NAMALWA (cell line): ENCODE measurements around the gene PEPD.

Source experiments
- DNase-seq: peaks from one replicate; pipeline ENCODE4 v3.0.0-alpha.2; 2015; ENCODE audit warnings: low spot score

The PEPD gene

DNA sequence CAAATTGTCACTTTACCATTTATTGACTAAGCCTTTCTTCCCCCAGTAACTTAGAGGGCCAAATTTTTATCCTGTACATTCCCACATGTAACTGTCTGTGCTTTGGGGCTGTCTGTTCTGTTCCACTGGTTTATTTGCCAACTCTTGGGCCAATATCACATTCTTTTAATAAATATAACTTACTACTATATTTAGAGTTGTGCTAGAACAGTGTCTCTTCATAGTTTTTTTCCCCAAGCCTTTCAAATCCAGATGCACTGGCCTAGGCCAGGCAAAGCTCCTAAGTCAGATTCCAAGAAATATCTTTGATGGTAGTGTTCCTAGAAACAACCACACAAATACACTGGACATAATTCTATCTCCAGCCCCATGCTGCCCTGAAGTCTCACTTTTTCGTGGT lies 164.0 kb downstream of the PEPD start:
- DNase-seq: no peak

DNA sequence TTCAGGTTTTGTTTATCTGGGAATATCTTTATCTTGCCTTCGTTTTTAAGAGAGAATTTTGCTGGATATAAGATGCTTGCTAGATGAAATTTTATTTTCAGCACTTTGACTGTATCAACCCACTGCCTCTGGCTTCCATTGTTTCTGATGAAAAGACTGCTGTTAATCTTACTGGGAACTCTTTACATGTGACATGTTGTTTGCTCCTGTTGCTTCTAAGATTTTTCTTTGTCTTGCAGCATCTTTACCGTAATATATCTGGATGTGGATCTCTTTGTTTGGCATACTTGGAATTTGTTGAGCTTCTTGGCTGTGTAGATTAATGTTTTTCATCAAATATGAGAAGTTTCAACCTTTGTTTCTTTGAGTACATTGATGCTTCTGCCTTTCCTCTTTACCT lies 166.1 kb downstream of the PEPD start:
- DNase-seq: no peak

DNA sequence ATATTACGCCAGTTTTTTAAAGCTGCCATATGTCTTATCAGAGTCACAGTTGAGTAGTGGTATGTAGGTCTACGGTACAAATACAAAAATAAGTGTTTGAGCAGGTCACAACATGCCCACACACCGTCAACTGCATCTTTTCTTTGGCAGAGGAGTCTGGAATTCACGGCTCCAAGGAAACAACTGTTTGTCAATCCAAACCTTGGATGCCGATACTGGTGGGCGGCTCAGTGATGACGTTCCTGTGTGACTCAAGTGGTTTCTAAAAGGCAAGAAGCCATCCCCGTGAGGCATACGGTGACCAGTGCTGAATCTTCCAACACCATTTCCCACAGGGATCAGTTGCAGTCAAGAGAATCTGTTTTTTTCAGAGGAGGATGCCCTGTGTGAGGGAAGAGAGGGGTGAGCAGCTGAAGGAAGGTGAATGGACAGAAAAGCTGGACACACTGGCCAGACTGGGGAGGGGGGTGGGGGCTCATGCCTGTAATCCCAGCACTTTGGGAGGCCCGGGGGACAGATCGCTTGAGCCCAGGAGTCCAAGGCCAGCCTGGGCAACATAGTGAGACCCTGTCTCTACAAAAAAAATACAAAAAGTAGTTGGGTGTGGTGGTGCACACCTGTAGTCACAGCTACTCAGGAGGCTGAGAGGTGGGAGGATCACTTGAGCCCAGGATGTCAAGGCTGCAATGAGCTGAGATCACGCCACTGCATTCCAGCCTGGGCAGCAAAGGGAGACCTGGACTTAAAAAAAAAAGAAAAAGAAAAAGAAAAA lies 170.9 kb downstream of the PEPD start:
- no peak for DNase-seq

DNA sequence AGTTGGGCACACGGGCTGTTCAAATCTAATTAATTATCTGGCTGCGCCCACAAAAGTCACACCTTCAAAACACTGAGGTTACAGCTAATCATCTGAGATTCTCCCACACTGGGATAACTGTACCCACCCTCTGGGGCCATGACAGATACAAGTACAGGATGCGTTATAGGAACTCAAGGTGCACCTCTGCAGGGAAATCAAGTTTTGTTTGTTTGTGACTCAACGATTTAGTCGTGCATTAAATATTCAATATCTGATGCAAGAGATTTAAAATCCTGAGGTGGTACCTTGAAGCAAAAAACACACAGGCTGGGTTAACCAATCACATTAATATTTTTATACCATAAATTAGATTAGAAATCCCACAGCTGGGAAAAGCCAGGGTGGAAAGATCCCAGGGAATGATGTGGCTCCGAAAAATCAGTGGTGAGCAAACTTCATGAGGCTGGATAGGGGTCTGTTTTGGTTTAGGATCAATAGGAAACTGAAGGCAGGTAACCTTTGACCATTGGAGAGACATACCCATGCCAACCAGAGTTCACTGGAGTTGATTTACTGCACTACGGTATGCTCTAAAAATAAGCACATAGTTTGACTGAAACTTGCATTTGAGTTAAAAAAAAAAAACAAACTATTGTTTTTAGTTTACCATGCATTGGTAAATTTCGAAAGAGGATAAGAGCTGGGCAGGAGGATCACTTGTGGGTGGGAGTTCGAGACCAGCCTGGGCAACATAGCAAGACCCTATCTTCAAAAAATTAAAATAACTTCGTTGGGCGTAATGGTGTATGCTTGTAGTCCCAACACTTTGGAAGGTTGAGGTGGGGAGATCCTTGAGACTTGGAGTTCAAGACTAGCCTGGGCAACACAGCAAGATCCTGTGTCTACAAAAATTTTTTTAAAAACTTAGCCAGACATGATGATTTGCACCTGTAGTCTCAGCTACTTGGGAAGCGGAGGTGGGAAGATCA lies 172.0 kb downstream of the PEPD start:
- no peak for DNase-seq

DNA sequence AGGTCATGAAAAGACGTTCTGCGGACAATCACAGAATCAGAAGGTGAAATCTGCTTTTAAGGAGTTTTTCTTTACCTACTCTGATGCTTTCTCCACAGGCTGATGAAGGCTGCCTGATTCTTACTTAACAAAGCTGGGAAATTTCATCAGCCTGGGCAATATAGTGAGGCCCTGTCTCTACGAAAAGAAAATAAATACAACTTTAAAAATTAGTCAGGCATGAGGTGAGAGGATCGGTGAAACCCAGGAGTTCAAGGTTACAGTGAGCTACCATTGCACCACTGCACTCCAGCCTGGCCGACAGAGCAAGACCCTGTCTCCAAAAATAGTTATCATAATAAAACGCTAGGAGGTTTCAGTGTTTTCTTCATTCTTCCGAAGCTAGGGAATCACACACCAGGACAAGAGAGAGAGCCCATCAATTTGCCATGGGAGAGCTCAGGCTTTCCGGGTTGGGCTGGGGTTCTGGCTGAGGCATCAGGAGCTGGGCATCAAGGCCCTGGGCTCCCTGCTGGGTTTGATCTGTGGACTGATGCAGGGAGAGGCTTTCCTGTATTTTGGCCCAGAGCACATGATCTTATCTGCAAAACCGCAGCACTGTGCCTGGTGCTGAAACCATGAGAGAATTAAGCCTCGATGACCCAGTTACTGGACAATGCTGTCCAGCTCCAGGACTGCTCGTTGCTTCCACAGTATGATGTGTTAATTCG lies 173.1 kb downstream of the PEPD start:
- no peak for DNase-seq

DNA sequence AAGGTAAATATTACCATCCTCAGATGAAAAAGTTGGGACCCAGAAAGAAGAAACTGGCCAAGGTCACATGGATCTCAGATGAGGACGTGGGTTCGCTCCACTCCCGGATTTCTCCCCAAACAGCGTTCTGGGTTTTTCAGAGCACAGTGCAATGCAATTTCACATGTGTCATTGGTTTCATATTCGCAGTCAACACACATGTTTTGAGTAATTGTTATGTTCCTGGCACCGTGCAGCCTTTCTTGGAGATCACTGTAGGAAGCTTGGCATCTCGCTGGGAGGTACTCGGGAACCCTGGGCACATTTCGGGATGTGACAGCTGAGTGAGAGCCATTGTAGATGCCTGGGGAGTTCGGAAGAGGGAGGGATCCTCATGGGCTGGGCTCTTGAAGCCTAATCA lies 174.3 kb downstream of the PEPD start:
- DNase-seq: no peak

DNA sequence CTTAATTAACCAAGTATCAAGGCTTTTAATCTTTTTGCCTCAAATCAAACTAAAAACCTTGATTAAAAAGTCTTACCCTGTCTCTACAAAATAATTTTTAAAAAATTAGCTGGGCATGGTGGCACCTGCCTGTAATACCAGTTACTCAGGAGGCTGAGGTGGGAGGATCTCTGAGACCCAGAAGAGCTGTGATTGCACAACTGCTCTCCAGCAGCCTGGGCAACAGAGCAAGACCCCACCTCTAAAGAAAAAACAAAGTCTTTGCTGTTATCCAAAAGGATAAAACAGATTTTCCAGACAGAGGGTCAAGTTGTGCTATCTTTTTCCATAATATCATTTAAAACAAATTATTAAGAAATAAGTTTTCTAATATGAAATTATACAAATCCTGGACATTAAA lies 174.9 kb downstream of the PEPD start:
- no peak for DNase-seq

DNA sequence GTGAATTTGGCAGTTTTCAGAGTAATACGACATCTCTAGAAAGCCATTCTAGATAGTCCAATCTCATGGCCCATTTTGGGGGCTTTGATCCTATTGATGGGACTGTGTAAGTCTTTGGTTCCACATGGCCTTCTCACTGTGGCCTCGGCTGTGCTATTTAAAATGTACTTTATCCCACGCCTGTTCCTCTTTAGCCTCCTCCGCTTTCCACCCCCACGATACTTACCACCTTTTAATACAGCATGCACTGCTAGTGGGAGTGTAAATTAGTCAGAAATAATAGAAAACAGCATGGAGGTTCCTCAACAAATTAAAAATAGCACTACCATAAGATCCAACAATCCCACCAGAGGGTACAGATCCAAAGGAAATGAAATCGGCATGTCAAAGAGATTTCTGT lies 176.4 kb downstream of the PEPD start:
- no peak for DNase-seq

DNA sequence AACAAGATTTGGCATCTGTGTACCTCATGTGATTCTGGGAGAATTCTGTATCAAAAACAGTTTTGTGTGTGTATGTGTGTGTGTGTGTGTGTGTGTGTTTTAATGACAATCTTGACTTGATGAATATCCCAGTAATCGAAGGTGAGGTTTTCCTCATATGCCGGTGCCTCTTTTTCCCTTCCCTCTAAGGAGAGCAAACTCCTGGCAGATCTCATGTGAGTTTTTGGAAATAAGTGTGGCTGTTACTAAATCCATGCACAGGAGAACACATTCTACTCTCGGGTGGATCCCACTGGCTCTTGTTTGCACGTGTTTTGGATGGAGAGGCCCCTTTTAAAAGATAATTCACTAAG lies 177.0 kb downstream of the PEPD start:
- no peak for DNase-seq

DNA sequence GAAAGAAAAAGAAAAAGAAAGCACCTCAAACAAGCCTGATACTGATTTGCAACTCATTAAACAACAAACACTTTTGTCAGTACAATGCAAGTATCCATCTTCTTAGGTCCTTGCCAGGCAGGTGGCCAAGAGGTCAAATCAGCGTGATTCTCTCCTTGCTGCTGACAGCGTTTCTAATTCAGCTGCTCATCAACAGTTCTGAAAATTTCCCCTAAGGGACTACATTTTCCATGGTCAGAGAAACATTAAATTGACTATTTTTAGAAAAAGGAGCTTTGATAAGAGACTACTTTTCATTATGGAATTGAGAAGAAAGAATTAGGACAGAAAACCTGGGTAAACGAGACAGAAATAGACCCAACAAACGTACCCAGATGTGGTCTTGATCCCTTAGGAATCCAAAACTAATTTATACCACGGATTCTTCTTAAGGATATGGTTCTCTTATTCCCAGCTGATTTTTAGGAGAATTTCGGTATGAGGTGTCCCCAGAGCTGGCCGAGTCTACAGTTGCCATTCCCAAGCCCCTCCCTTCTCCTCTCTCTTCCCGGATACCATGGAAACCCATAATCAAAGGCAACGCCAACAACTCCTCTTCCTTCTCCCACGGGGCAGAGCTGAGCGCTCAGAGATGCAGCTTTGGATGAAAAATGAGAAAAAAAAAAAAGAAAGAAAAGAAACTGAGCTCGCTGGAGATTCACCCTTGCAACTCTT lies 177.6 kb downstream of the PEPD start:
- DNase-seq: no peak

DNA sequence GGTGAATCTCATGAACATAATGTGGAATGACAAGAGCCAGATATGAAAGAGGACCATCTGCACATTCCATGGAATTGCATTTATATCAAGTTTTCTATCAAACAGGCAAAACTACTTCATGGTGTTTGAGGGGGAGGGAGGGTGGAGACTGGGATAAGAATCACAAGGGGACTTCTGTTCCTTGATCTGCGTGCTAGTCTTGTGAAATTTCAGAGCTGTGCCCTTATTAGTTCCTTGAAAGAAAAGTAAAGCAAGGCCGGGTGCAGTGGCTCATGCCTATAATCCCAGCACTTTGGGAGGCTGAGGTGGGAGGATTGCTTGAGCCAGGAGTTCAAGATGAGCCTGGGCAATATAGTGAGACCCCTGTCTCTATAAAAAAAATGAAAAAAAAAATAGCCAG lies 178.3 kb downstream of the PEPD start:
- DNase-seq: no peak

DNA sequence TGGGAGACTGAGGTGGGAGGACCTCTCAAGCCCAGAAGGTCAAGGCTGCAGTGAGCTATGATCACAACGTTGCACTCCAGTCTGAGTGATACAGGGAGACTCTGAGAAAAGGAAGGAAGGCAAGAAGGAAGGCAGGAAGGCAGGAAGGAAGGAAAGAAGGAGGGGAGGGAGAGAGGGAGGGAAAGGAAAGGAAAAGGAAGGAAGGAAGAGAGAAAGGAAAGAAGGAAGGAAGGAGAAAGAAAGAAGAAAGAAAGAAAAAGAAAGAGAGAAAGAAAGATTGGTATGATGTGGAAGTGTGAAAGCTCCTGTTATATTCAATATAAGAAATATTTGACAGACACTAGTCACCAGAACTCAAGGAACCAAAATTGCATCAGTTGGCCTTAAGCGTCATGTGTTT lies 180.6 kb downstream of the PEPD start:
- DNase-seq: no peak

DNA sequence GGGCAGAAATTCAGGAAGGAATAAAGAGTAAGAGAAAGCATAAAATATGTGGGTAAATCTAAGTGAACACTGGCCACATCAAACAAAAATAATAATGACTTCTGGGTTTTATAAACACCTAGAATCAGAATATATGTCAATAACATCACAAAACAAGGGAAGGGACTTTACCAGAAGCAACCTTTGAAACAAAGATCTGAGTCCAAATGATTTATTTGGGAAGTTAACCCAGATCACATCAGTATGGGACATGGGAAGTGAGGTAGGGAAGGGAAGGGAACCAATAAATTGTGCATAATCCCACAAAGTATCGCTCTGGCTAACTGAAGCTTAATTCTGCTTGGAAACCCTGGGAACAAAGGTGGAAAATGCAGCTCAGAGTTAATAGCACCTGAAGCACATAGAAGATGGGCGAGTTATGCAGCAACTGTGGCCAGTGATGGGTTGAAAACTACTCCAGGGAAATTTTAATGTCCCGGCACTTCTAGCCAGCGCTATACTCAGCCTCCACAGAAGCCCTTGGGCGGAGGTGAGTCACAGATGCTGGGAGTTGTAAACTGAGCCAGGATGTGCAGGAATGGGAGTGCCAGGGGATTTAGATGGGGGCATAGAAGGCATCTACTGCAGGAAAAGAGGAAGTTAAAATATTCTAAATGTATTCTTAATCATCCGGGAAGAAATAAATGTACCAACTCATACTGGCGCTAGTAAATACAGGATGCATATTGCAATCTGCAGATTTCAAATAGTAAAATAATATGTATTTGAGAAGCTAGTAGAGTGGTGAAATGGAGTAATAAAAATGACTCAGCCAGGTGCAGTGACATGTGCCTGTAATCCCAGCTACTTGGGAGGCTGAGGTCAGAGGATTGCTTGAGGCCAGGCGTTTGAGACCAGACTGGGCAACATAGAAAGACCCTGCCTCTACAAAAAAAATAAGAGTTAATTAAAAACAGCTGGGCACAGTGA lies 182.3 kb downstream of the PEPD start:
- no peak for DNase-seq
